ENCODE data around the gene SPTBN5.

The SPTBN5 gene

DNA sequence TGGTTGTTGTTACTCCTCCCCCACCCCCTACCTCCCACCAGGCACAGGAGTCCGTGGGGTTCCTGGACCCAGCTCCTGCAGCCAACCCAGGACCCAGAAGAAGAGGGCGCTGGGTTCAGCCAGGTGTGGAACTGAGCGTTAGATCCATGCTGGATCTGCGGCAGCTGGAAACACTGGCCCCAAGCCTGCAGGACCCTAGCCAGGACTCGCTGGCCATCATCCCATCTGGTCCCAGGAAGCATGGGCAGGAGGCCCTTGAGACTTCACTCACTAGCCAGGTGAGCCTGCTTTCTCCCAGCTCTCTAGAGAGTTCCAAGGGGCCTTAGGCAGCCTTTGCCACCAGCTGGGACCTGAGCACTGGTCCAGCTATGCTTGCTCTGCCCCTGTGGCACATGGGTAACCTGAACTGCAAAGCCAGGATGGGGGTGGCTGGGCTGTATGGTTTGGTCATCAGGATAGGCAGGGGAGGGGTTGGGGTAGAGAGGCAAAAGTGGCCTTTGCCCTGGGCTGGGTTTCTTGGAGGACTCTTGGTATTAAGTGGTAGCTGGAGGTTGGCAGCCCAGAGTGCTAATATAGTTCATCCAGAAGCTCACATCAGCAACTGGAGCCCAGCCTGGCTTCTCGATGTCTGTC is 72.9 kb downstream of the SPTBN5 start:
- DNase-seq, result no peak

GRCh38 chr15:41819455-41820050 is 74.3 kb downstream of the SPTBN5 start:
- DNase-seq, result no peak

DNA sequence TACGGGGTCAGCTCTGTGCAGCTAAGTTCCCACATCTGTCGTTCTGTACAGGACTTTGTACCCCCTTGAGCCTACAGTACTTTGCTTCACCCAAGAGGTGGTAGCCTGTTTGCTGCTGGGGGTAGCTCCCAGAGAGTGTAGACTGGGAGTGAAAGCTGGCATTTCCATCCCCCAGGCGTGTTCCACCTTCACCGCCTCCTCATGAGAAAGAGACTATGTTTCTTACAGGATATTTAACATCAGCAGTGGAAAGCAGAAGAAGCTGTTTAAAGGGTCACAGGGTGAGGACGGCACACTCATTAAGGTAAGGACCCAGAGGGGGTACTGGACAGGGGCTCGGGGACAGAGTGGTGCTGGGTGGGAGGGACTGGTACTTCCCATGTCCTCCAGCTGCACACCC is 76.1 kb downstream of the SPTBN5 start:
- no peak for DNase-seq

DNA sequence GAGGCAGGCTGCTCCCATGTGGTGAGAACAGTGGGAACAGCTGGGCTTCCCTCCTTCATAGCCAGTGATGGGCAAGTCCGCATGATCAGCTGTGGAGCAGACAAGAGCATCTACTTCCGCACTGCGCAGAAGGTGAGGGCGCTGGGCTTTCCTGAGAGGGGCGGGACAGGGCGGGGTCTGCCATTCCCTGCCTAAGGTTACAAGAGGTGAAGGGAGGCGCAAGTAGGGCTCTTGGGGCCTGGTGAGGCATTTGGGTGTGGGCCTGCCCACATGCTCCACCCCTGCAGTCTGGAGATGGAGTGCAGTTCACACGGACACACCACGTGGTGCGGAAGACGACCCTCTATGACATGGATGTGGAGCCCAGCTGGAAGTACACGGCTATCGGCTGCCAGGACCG is 76.5 kb downstream of the SPTBN5 start:
- no peak for DNase-seq

DNA sequence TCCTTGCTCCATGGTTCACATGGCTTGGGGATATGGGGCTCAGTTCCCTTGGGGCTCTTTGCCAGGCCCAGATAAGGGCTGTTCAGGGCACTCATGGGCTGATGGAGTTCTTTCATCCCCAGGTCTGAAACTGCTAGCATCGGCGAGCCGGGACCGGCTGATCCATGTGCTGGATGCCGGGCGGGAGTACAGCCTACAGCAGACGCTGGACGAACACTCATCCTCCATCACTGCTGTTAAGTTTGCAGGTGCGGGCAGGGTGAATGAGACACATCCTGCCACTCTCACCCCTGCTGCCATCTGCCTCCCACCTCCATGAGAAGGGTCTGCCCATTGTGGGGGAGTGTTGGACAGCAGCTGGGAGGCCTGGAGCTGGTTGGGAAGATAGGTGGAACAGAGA is 77.1 kb downstream of the SPTBN5 start:
- no peak for DNase-seq

GRCh38 chr15:41814534-41814933 is 79.3 kb downstream of the SPTBN5 start:
- no peak for DNase-seq

DNA sequence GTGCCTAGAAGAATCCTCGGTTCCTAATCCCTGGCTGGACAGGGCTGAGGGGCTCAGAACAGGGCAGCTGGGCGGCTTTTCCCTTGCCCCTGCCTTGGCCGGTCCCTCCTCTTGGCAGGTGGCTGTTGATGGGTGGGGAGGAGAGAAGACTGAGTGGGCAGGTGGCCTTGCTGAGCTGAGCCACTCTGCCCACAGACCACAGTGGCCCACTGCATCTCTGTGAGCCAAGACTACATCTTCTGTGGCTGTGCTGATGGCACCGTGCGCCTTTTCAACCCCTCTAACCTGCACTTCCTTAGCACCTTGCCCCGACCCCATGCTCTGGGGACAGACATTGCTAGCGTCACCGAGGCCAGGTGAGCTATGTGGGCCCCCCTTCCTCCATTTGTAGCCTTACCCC is 80.4 kb downstream of the SPTBN5 start:
- no peak for DNase-seq

- DNase-seq, result no peak
These were observed 81.0 kb downstream of the SPTBN5 start for GRCh38 chr15:41812820-41813375.

GRCh38 chr15:41811432-41812195 is 82.2 kb downstream of the SPTBN5 start:
- DNase-seq, result peak; percentile 89

DNA sequence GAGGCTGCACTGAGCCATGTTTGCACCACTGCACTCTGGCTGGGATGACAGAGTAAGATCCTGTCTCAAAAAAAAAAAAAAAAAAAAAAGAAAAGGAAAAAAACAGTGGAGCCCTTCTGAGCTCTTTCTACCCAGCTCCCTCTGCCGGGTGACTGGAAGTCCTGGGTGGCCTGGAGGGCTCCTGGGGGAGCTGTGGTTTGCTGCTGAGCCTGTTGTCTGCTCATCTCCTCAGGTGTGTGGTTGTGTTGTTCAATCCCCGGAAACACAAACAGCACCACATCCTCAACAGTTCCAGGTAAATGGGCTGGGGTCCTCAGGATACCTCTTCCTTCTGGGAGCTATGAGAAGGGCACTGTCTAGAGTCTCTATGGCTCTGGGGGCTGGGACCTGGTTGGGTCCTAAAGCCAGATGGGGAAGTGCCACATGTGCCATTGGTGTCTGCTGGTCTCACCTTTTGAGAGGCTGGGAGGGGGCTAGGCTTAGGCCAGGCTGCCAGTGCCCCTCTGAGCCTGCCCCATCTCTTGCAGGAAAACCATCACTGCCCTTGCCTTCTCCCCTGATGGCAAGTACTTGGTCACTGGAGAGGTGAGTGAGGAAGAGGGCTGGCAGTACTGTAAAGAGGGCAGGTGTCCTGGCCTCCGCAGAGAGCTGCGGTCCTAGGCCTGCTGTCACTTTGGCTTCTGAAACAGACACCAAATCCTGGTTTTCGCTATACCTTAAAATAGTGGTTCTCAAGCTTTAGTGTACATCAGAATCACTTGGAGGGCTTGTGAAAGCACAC is 83.0 kb downstream of the SPTBN5 start:
- no peak for DNase-seq

DNA sequence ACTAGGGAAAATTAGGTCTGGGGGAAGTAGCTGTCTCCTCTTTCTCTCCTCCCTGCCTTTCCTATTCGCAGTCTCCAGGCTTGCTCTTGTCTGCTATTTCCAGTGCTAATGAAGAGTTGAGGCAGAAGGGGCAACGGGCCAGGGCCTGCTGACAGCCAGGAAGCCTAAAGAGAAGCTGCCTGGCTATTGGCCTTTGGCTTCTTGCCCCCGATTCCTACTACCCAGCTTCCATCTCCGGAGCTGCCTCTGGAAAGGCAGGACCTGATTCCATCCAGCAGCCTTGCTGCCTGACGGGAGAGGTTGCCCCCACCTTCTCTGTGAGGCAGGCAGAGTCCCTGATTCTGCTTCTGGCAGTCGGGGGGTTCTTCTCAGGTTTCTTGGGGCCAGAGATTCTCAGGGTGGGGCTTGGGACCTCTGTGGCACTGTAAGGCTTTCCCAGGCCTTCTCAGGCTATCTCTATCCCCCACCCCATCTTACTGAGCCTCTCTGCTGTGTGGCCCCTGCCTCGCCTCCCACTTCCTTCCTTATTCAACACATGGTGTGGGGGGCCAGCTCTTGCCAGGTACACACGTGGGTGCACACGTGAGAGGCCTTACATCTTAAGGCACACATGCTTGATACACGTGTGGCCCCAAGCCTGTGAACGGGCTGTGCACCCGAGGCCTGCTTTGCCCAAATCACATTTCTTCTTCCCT is 84.2 kb downstream of the SPTBN5 start:
- no peak for DNase-seq

DNA sequence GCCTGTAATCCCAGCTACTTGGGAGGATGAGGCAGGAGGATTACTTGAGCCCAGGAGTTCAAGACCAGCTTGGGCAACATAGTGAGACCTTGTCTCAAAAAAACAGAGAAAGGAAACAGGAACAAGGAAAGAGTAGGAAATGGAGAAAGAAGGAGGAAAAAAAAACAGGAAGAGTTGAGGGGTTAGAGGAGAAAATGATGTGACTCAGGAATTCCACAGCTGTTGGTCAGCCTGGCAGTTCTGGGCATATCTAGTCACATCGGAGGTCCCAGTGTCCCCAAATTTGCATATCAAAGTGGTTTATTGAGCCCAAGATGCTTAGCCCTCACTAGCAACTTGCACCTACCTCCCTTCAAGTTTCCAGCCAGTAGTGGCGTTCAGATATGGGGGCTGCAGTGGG is 84.7 kb downstream of the SPTBN5 start:
- no peak for DNase-seq

DNA sequence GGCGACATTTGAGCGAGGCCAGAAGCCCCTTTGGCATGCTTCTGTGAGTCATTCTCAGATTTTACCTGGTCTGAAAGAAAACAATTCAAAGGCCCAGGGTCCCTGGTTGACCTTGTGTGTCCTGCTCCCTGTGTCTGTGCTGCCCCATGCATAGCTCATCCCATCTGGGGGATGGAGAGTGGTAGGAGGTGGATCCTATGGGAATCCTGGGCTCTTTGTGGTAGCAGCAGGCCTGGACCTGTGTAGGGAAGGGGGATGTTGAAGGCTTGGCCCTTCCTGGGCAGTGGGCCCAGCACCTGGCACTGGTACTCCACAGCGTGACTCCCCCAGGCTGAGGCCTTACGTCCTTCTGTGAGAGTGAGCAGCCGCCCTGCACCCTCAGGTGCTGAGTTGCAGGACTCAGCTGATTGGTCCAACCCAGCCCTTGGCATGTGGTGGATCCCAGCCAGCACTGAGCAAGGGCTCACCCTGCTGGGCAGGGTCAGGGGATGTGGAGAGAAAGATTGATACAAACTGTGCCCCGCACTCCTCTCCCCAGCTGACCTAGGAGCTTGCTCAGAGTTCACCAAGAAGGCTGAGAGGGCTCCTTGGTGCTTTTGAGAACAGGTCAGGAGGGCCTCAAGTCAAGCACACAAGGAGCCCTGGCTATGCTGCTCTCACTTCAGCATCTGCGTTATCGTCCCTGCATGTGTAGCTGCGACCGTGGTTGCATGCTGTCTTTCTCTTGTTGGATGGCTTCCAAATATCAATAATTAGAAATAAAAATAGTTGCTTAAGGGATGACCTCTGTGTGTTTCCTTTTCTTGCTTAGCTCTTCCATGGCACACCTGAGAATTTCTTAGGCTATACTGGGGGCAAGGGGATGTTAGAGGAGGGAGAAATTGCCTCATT is 87.3 kb downstream of the SPTBN5 start:
- peak; percentile 14 for DNase-seq

GRCh38 chr15:41805711-41806110 is 88.1 kb downstream of the SPTBN5 start:
- no peak for DNase-seq

DNA sequence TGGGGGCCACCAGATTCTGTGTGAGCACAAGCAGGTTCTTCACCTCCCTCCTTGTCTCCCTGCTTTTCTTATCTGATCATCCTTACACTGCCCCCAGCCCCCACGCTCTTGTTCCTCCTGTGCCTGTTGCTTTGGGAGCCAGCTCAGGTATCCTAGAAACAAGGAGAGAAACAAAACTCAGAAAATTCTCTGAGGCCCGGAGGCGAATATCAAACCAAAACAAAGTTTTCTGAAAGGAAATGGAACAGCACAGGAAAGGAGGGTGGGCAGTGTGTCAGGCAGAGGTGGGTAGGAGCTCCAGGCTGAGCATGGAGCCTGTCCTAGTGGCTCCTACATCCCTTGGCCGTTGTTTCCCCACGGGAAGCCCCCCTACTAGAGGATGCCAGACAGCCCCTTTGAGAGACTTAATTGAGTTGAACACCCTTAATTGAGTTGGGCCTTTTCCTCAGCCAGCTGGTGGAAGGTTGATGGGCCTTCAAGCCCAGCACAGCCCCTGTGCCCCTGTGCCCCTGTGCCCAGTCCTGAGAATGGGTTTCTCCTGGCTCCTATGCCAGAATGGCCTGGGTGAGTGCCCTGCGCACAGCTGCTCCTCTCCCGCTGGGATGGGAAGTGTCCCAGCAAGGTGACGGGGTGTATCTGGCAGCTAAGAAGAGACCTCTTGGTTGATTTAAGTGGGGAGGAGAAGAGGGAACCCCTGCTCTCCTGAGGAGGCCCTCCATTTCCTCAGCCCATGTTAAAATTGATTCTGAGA is 88.8 kb downstream of the SPTBN5 start:
- no peak for DNase-seq

GRCh38 chr15:41804361-41804760 is 89.5 kb downstream of the SPTBN5 start:
- no peak for DNase-seq

DNA sequence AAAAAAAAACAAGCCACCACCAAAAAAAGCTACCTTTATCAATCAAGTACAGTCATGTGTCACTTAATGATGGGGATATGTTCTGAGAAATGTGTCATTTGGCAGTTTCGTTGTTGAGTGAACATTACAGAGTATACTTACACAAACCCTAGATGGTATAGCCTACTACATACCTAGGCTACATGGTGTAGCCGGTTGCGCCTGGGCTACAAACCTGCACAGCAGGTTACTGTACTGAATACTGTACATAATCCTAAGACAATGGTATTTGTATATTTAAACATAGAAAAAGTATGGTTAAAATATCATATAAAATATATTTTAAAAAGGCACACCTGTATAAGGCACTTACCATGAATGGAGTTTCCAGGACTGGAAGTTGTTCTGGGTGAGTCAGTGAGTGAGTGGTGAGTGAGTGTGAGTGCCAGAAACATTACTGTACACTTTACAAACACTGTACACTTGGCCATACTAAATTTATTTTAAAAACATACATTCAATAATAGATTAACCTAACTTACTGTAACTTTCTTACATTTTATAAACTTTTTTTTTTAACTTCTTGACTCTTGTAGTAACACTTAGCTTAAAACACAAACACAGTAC is 91.9 kb downstream of the SPTBN5 start:
- DNase-seq, result no peak

DNA sequence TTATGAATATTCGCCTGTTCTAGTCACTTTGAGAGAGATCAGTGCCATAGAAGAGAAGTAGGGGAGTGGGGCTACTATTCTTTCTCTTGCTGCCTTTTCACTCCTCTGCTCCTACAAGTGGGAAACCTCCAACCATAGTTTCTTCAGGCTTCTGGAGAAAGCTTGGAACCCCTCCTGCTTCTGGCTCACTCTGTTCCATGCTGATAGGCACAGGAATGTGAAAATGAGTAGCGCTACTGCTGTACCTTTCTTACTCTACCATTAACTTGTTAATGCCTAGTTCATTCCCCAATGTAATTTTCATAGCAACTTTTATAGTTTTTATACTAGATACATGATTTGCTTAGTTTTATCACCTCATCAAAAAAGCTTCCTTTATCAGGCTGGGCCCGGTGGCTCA is 92.7 kb downstream of the SPTBN5 start:
- no peak for DNase-seq

GRCh38 chr15:41799488-41799805 is 94.4 kb downstream of the SPTBN5 start:
- DNase-seq, result no peak

Measured in OCI-M1 (cell line).